Mesangial cell (primary cell): ENCODE data around the gene COPG2. TPM values are rescaled to one million over a fixed set of nuclear protein-coding genes. Genes with fewer than 3 reads are reported as not detected.

Experiments used
- total RNA-seq: library from RNA; depleted of rRNA; stranded (reverse); fragments of >200 nt; gene quantifications from 2 replicates; pipeline ENCODE4 v1.2.3, GENCODE V29; 2015

The COPG2 gene, protein sequence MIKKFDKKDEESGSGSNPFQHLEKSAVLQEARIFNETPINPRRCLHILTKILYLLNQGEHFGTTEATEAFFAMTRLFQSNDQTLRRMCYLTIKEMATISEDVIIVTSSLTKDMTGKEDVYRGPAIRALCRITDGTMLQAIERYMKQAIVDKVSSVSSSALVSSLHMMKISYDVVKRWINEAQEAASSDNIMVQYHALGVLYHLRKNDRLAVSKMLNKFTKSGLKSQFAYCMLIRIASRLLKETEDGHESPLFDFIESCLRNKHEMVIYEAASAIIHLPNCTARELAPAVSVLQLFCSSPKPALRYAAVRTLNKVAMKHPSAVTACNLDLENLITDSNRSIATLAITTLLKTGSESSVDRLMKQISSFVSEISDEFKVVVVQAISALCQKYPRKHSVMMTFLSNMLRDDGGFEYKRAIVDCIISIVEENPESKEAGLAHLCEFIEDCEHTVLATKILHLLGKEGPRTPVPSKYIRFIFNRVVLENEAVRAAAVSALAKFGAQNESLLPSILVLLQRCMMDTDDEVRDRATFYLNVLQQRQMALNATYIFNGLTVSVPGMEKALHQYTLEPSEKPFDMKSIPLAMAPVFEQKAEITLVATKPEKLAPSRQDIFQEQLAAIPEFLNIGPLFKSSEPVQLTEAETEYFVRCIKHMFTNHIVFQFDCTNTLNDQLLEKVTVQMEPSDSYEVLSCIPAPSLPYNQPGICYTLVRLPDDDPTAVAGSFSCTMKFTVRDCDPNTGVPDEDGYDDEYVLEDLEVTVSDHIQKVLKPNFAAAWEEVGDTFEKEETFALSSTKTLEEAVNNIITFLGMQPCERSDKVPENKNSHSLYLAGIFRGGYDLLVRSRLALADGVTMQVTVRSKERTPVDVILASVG
- 17.4 and 24.3 TPM in 2 replicates for total RNA-seq

DNA sequence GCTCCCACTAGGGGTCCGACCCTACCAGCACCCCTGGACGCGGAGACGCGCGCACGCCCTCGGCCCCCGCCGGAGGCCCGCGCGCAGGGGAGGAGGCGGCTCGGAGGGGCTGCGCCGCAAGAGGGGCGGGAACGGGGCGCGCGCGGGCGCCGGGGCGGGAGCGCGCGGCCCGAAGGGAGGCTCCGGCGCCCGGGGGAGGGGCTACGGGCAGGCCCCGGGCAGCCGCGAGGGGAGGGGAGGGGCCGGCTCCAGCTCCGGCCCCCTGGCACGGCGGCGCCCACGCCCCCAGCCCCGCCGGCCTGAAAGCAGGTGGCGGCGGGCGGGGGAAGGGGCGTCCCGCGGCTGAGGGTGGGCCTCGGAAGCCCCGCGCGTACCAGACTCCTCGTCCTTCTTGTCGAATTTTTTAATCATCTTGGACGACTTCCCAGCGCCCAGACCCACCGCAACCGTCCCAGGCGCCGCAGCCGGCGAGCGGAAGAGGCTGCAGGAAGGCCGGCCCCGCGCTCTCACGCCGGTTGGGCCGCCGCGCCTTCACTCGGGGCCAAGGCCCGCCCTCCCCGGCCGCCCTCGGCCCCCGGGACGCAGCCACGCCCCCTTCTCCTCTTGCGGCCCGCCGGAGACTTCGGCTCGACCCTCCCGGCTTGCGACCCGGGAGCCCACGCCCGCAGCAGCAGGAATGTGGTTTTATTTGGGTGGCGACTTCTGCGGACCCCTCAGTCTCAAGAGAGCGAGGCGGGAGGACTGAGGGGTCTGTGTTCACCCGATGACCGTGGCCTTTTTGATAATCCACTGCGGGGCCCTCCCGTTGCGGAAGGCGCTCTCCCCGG, at the start of gene COPG2:
TSS of gene COPG2 (minus strand) at position 491 of the 827 bp plus-strand sequence. CDS start at position 411, 80 bp downstream.

DNA sequence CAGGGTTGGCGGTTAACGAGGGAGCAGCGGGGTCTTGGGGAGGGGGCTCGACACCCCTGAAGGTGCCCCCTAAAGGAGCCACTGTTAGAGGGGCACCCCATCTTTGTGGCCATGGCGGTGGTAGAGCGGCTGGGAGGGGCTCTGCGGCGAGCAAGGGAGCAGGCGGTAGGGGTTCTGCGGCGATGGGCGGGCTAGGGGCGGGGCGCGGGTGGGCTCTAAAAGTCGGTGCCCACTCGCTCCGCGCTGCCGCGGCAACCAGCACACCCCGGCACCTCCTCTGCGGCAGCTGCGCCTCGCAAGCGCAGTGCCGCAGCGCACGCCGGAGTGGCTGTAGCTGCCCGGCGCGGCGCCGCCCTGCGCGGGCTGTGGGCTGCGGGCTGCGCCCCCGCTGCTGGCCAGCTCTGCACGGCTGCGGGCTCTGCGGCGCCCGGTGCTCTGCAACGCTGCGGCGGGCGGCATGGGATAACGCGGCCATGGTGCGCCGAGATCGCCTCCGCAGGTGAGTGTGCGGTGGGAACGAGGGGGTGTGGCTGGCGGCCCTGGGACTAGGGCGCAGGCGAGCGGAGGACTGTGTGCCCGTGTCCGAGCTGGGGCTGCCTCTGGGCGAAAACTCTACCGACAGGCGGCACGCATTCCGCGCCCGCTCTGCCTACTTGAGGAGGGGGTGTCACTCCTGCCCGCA, 176.6 kb downstream of the COPG2 start, which contains the start of gene MEST:
TSS of gene MEST (plus strand) at position 245 of the 682 bp plus-strand sequence. CDS start at position 474, 229 bp downstream.

Other genes with a start within 250 kb of the COPG2 start
- 13.4 and 28.2 TPM in 2 replicates for gene CEP41, start 227.7 kb downstream of the COPG2 start, total RNA-seq
- 77.9 and 170 TPM in 2 replicates for gene MEST, start 176.7 kb downstream of the COPG2 start, total RNA-seq
- not detected in 2 replicates for gene TSGA13, start 17.8 kb upstream of the COPG2 start, total RNA-seq
- gene KLF14, start 65.5 kb upstream of the COPG2 start, total RNA-seq: not detected in 2 replicates